Measurements from ENCODE around the gene LIPM.

Gene LIPM

GRCh38 chr10:88810196-88810961 lies 7.8 kb downstream of the LIPM start:
- peak; percentile 20 for DNase-seq (ENCODE audit: low read depth, low spot score)
- Histone ChIP-seq H3K9ac (ENCODE audit: insufficient read length, low read depth) (no peak overlapping the region), H3K4me1 (ENCODE audit: insufficient read depth, insufficient read length) (no peaks in the 10 kb centered on the region), H3K36me3 (ENCODE audit: insufficient read depth, insufficient read length, low read length) (no peaks in the 10 kb centered on the region), H3K4me3 (ENCODE audit: insufficient read length, low read depth) (no peak overlapping the region), H3K9me3 (ENCODE audit: insufficient read depth, low read length) (no peaks in the 10 kb centered on the region), H3K27me3 (ENCODE audit: insufficient read depth, insufficient read length) (no peaks in the 10 kb centered on the region)
- TF ChIP-seq SUZ12 (IDR thresholded peaks at IDR 0.05; ENCODE audit: extremely low read depth, insufficient read depth, insufficient read length) (no peak), ZNF274 (IDR thresholded peaks at IDR 0.05; ENCODE audit: low read depth, low read length) (no peak), YY1 (IDR thresholded peaks at IDR 0.05; ENCODE audit: insufficient read depth, insufficient read length) (no peak)

GRCh38 chr10:88813200-88813599 lies 10.7 kb downstream of the LIPM start:
- no peaks in the 10 kb centered on the region for H3K9me3 ChIP-seq (ENCODE audit: insufficient read depth, low read length)
- TF ChIP-seq YY1 (IDR thresholded peaks at IDR 0.05; ENCODE audit: insufficient read depth, insufficient read length) (no peak), SUZ12 (IDR thresholded peaks at IDR 0.05; ENCODE audit: extremely low read depth, insufficient read depth, insufficient read length) (no peak), ZNF274 (IDR thresholded peaks at IDR 0.05; ENCODE audit: low read depth, low read length) (no peak)
- H3K4me1 ChIP-seq (ENCODE audit: insufficient read depth, insufficient read length): no peaks in the 10 kb centered on the region
- DNase-seq (ENCODE audit: low read depth, low spot score): no peak
- no peaks in the 10 kb centered on the region for H3K27me3 ChIP-seq (ENCODE audit: insufficient read depth, insufficient read length)
- no peaks in the 10 kb centered on the region for H3K36me3 ChIP-seq (ENCODE audit: insufficient read depth, insufficient read length, low read length)
- no peak overlapping the region for H3K4me3 ChIP-seq (ENCODE audit: insufficient read length, low read depth)
- H3K9ac ChIP-seq (ENCODE audit: insufficient read length, low read depth): no peak overlapping the region

- Histone ChIP-seq H3K36me3 (ENCODE audit: insufficient read depth, insufficient read length, low read length) (no peaks in the 10 kb centered on the region), H3K9me3 (ENCODE audit: insufficient read depth, low read length) (no peaks in the 10 kb centered on the region), H3K4me1 (ENCODE audit: insufficient read depth, insufficient read length) (no peaks in the 10 kb centered on the region), H3K27me3 (ENCODE audit: insufficient read depth, insufficient read length) (no peaks in the 10 kb centered on the region), H3K4me3 (ENCODE audit: insufficient read length, low read depth) (no peak overlapping the region), H3K9ac (ENCODE audit: insufficient read length, low read depth) (no peak overlapping the region)
- no peak for TF ChIP-seq SUZ12 (IDR thresholded peaks at IDR 0.05; ENCODE audit: extremely low read depth, insufficient read depth, insufficient read length)
- no peak for TF ChIP-seq YY1 (IDR thresholded peaks at IDR 0.05; ENCODE audit: insufficient read depth, insufficient read length)
- TF ChIP-seq ZNF274 (IDR thresholded peaks at IDR 0.05; ENCODE audit: low read depth, low read length): no peak
- DNase-seq (ENCODE audit: low read depth, low spot score): no peak
Measured at GRCh38 chr10:88819290-88819689, 16.8 kb downstream of the LIPM start.

- no peak for DNase-seq (ENCODE audit: low read depth, low spot score)
- Histone ChIP-seq H3K36me3 (ENCODE audit: insufficient read depth, insufficient read length, low read length) (no peaks in the 10 kb centered on the region), H3K27me3 (ENCODE audit: insufficient read depth, insufficient read length) (no peaks in the 10 kb centered on the region), H3K9ac (ENCODE audit: insufficient read length, low read depth) (no peak overlapping the region), H3K4me3 (ENCODE audit: insufficient read length, low read depth) (no peak overlapping the region), H3K4me1 (ENCODE audit: insufficient read depth, insufficient read length) (no peaks in the 10 kb centered on the region), H3K9me3 (ENCODE audit: insufficient read depth, low read length) (no peaks in the 10 kb centered on the region)
- TF ChIP-seq YY1 (IDR thresholded peaks at IDR 0.05; ENCODE audit: insufficient read depth, insufficient read length) (no peak), ZNF274 (IDR thresholded peaks at IDR 0.05; ENCODE audit: low read depth, low read length) (no peak), SUZ12 (IDR thresholded peaks at IDR 0.05; ENCODE audit: extremely low read depth, insufficient read depth, insufficient read length) (no peak)
Measured at GRCh38 chr10:88820748-88821401, 18.3 kb downstream of the LIPM start.

GRCh38 chr10:88826388-88826787 lies 23.9 kb downstream of the LIPM start:
- DNase-seq (ENCODE audit: low read depth, low spot score): no peak
- H3K4me1 ChIP-seq (ENCODE audit: insufficient read depth, insufficient read length): no peaks in the 10 kb centered on the region

GRCh38 chr10:88827671-88828070 lies 25.1 kb downstream of the LIPM start:
- Histone ChIP-seq H3K4me3 (ENCODE audit: insufficient read length, low read depth) (no peak overlapping the region), H3K9me3 (ENCODE audit: insufficient read depth, low read length) (no peaks in the 10 kb centered on the region), H3K36me3 (ENCODE audit: insufficient read depth, insufficient read length, low read length) (no peaks in the 10 kb centered on the region), H3K27me3 (ENCODE audit: insufficient read depth, insufficient read length) (no peaks in the 10 kb centered on the region), H3K4me1 (ENCODE audit: insufficient read depth, insufficient read length) (no peaks in the 10 kb centered on the region), H3K9ac (ENCODE audit: insufficient read length, low read depth) (no peak overlapping the region)
- TF ChIP-seq SUZ12 (IDR thresholded peaks at IDR 0.05; ENCODE audit: extremely low read depth, insufficient read depth, insufficient read length) (no peak), ZNF274 (IDR thresholded peaks at IDR 0.05; ENCODE audit: low read depth, low read length) (no peak), YY1 (IDR thresholded peaks at IDR 0.05; ENCODE audit: insufficient read depth, insufficient read length) (no peak)
- DNase-seq (ENCODE audit: low read depth, low spot score): no peak

More at GRCh38 chr10:88826388-88826787, 23.9 kb downstream of the LIPM start:
- TF ChIP-seq SUZ12 (IDR thresholded peaks at IDR 0.05; ENCODE audit: extremely low read depth, insufficient read depth, insufficient read length) (no peak), YY1 (IDR thresholded peaks at IDR 0.05; ENCODE audit: insufficient read depth, insufficient read length) (no peak), ZNF274 (IDR thresholded peaks at IDR 0.05; ENCODE audit: low read depth, low read length) (no peak)
- Histone ChIP-seq H3K36me3 (ENCODE audit: insufficient read depth, insufficient read length, low read length) (no peaks in the 10 kb centered on the region), H3K9ac (ENCODE audit: insufficient read length, low read depth) (no peak overlapping the region), H3K9me3 (ENCODE audit: insufficient read depth, low read length) (no peaks in the 10 kb centered on the region), H3K4me3 (ENCODE audit: insufficient read length, low read depth) (no peak overlapping the region), H3K27me3 (ENCODE audit: insufficient read depth, insufficient read length) (no peaks in the 10 kb centered on the region)

- DNase-seq (ENCODE audit: low read depth, low spot score): no peak
- Histone ChIP-seq H3K9me3 (ENCODE audit: insufficient read depth, low read length) (no peaks in the 10 kb centered on the region), H3K4me1 (ENCODE audit: insufficient read depth, insufficient read length) (no peaks in the 10 kb centered on the region), H3K4me3 (ENCODE audit: insufficient read length, low read depth) (no peak overlapping the region), H3K9ac (ENCODE audit: insufficient read length, low read depth) (no peak overlapping the region), H3K36me3 (ENCODE audit: insufficient read depth, insufficient read length, low read length) (no peaks in the 10 kb centered on the region), H3K27me3 (ENCODE audit: insufficient read depth, insufficient read length) (no peaks in the 10 kb centered on the region)
- no peak for TF ChIP-seq ZNF274 (IDR thresholded peaks at IDR 0.05; ENCODE audit: low read depth, low read length)
- TF ChIP-seq SUZ12 (IDR thresholded peaks at IDR 0.05; ENCODE audit: extremely low read depth, insufficient read depth, insufficient read length): no peak
- no peak for TF ChIP-seq YY1 (IDR thresholded peaks at IDR 0.05; ENCODE audit: insufficient read depth, insufficient read length)
Measured at GRCh38 chr10:88828310-88828709, 25.8 kb downstream of the LIPM start.

All from NT2/D1 (cell line).